HL-60/S4 treated with phorbol 12-myristate 13-acetate at 8.2 ng/mL for 4 days and 3 days (cell line): ENCODE measurements around the gene AP2A2.
"Not testable (repeated sequence)": the region's sequence is repeated elsewhere in the genome, so short reads cannot be mapped to it uniquely, and the experiment has no call there.

Experiments used
- in situ Hi-C: fragments of 300-500 bp; cut with MboI; formaldehyde crosslinking; loops from 2 replicates; pipeline ENCODE4 v1.15.0; 2022; ENCODE audit warnings: low sequenced_read_pairs

Gene AP2A2

DNA sequence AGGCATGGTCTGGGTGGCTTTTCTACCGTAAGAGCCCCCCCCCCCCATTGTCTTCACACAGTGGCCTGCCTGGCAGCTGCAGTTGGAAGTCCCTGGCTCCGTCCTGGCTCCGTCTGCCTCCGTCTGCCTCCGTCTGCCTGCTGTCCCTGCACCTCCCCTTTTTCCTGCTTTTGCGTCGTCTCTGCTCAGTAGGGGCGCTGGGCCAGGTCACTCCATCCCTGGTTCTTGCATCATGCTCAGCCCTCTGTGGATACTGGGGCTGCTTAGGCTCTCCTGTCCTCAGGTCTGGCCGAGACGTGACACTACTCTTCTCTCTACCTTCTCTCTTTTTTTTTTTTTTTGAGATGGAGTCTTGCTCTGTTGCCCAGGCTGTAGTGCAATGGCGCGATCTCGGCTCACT, 27.8 kb downstream of the AP2A2 start:
- in situ Hi-C loops, result no loop called here

- in situ Hi-C loops, result no loop called here
These were observed 28.9 kb downstream of the AP2A2 start for GRCh38 chr11:954392-955153.

- in situ Hi-C loops, result no loop called here
These were observed 29.7 kb downstream of the AP2A2 start for GRCh38 chr11:955154-956063.

DNA sequence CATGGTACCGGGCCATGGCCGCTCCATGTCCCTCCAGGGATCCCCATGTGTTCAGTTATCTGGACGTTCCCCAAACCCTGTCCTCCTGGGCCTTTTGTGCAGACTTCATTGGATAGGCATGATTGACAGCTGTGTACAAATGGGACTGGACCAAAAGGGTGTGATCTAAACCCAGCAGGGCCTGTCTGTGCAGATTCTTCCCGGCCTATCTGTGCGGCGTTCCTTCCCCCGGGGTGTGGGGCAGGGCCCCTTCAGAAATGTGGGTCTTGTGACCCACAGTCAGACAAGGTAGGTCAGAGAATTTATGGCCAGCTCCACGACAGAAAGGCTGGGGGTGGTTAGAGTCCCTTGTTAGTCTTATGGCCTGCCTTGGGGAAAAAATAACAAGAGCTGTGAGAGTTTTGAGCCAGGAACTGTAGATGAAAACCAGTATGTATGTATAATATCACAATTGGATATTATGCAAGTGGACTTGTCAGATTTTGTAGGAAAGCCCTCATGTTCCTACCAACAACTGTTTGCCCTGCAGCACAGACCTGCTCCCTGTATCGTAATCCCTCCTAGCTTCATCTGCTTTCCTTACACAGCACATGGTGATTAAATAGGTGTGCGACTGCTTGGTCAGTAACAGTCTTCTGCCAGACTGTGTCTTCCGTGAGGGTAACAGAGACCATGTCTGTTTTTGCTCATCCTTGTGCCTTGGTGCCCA, 31.7 kb downstream of the AP2A2 start:
- in situ Hi-C loops, result no loop called here

- in situ Hi-C loops, result no loop called here
These were observed 32.4 kb downstream of the AP2A2 start for GRCh38 chr11:958101-958500.

DNA sequence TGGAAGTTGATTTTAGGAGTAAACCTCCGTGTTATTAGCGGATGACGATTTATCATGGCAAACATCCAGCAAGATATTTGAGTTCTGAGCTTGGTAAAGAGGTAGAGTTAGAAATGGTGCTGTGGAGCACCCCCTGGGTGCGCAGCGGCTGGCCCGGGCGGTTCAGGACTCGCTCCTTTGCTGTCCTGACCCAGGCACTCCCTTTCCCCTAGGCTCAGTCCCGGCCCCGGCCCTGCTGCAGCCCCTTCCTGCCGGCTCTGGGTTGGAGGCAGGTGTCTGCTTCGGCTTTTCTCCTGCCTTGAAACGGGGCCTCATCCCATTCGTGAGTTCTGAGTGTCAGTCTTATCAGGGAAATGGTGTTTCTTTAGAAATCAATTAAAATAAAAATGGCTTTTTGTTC, 33.4 kb downstream of the AP2A2 start:
- in situ Hi-C loops, result no loop called here

GRCh38 chr11:959608-960007, 33.9 kb downstream of the AP2A2 start:
- in situ Hi-C loops, result no loop called here

DNA sequence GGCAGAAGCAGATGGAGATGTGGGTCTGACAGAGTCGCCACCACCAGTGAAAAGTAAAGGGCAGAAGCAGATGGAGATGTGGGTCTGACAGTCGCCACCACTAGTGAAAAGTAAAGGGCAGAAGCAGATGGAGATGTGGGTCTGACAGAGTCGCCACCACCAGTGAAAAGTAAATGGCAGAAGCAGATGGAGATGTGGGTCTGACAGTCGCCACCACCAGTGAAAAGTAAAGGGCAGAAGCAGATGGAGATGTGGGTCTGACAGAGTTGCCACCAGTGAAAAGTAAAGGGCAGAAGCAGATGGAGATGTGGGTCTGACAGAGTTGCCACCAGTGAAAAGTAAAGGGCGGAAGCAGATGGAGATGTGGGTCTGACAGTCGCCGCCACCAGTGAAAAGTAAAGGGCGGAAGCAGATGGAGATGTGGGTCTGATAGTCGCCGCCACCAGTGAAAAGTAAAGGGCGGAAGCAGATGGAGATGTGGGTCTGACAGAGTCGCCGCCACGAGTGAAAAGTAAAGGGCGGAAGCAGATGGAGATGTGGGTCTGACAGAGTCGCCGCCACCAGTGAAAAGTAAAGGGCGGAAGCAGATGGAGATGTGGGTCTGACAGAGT, 35.7 kb downstream of the AP2A2 start:
- in situ Hi-C loops, result not testable (repeated sequence)

- in situ Hi-C loops, result no loop called here
These were observed 36.3 kb downstream of the AP2A2 start for GRCh38 chr11:961921-962320.

DNA sequence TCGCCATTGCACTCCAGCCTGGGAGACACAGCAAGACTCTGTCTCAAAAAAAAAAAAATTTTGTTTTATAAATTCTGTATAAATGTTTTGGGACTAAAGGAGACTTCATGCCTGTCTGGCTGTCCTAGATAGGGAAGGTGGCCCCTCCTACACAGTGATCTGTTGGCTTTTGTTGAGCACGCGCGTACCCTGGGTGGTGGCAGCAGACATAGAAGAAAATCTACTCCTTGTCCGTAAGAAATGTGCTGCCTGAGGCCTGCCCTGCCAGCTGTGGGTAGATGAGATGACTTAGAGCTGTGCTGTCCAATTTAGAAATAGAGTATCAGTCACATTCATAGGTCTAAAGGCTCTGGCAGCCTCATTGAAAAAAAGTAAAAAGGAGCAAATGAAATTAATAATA, 37.0 kb downstream of the AP2A2 start:
- in situ Hi-C loops, result no loop called here

GRCh38 chr11:963852-964251, 38.2 kb downstream of the AP2A2 start:
- in situ Hi-C loops, result no loop called here

DNA sequence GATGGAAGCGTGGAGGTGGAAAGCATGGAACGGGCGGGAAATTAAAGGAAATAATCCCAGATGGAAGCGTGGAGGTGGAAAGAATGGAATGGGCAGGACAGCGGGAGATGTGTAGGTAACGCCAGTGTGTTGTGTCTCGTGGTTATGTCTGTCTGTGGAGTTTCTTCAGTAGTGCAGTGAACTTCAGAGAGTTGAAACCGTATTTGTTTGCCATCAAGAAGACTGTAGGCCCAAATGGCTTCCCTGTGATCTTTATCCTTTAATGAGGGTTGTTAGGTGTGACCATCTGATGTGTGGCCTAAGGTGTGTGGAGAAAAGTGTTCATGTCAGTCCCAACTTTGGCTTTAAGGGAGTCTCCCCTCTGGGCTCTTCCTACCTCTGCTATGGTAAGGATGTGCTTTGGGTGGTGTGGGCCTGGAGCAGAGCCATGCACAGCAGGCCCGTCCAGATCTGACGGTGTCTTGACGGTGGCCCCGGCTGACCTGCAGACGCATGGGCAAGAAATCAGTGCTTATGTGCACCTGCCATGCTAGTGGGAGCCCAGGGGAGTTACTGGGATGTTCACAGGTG, 39.6 kb downstream of the AP2A2 start:
- in situ Hi-C loops, result no loop called here

DNA sequence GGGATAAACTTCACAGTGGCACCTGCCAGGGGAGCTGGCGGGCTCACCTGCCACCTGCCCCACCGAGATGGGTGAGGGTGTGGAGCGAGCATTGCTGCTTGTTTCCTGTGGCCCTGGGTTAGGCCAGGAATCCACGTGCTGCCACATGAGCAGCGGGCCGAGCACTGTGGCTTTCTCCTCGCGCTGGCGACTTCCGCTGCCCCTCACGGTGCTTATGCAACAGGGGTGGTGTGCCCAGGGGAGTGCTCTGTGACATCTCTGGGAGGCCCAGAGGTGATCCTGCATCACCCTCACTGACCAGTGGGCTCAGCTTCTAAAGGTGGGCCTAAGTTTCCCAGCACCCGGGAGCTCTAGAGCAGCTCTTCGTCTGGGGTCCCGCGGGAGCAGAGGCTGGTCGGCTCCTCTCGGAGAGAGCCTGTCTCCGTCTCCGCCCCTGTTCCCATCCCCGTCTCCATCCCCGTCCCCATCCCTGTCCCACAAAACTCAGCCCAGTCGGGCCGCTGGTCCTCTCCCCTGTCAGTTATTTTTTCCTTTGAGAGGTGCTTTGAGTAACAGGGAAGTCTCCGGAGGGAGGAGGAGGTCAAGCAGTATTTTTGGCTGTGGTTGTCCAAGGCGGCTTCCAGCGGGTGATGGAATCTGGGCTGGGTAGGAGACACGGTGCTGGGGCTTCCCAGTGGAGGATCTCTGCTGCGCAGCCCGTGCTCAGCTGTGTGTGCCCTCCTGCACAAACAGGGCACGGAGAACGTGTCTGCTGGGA, 42.5 kb downstream of the AP2A2 start:
- in situ Hi-C loops, result no loop called here

GRCh38 chr11:968822-969221, 43.2 kb downstream of the AP2A2 start:
- in situ Hi-C loops, result no loop called here

DNA sequence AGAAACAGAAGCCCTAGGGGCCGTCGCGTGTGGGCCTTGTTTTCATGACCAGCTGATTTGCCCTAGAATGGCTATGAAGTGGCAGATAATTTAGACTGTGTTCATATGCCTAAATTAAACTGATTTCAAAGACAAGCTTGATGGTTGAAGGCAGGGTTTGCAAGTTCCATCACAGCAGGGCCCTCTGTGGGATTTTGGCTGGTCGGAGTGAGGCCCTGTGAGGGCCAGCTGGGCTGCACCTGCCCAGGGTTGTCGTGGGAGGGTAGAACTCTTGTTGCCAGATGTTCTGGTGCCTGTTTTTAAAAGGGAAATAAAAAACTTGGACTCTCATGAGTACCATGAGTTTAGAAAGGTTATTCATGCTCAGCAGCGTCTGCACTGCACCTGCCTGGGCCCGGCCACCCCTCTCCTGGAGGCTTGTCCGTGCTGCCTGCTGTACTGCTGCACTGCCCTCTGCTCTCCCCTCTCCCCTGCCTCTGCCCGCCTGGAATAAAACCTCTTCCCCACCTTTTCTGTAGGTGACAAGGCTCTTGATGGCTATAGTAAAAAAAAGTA, 44.1 kb downstream of the AP2A2 start:
- in situ Hi-C loops, result no loop called here

DNA sequence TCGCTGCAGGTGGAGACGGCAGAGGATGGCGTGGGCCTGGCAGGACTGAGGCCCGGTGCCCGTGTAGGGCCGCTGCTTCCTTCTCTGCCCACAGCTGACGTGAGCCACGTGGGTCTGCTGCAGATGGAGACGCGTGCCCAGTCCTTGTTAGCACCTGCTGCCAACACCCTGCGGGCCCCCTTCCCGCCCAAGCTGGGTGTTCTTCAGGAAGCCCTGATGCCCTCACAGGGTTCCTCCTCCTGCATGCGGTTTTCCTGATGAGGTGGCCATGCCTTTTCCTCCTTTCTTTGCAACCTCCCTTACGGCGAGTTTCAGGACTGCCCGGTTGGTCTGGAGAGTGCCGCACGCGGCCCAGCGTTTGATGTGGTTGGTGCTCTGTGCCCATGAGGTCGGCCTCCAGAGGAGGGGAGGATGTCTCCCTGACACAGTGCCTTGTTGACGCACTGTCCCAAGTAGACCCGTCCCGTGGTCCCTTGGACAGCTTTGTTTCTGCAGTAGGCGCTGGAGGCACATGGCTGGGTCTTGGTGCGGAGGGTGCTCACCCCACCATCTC, 44.7 kb downstream of the AP2A2 start:
- in situ Hi-C loops, result no loop called here

DNA sequence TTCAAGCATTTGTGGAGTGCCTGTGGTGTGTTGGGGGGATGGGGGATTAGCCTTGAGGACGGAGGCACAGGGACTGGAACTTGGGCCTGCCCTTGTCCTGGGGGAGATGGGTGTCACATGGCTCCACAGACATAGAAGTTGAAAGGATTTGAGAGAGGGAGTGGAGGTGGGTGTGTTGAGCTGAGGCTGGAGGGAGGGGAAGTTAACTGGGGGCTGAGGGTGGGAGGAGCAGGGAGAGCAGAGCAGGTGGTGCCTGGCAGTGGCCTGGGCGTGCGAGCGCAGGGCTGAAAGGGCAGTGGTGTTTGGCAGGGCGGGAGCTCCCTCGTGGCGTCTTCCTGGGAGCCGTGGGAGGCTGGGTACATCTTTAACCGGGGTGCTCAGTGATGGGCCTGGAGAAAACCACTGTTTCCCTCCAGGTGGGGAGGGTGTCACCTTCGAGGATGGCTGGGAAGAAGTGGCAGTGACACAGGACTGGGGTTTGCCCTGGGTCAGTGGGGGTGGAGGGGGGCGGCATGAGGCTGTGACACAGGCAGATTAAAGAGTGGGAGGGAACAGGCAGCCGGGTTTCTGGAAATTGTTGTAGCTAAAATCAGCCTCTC, 45.5 kb downstream of the AP2A2 start:
- in situ Hi-C loops, result no loop called here

DNA sequence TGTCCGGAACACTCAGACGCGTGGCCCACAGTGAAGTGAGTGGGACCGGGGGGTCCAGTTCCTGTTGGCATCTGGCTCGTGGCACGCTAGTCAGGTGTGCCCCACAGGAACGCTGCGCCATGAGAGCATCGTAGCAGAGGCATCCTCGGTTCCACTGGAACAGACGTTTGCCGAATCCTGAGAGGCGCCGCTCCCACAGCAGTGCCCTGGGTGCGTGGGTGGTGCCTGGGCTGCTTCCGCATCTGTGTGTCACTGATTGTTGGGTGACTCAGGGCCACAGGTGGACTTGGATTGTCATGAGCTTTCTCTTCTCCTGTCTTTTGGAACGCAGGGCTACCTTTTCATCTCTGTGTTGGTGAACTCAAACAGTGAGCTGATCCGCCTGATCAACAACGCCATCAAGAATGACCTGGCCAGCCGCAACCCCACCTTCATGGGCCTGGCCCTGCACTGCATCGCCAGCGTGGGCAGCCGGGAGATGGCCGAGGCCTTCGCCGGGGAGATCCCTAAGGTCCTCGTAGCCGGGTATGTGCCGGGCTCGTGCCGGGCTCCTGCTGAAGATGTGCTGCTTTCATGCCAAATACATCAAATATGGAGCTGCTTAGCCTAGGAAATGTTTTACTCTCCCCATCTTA, 46.2 kb downstream of the AP2A2 start:
- in situ Hi-C loops, result no loop called here
